MM.1S (cell line): ENCODE measurements around the gene CDH4.

Source experiments
- DNase-seq: peaks from one replicate; pipeline ENCODE4 v3.0.0-alpha.2; 2015
- H2AFZ ChIP-seq: fragments of 300-600 bp; sonication (generic); 2 replicates; pipeline ENCODE4 v1.6.0; 2016; ENCODE audit warnings: antibody characterized with exemption, low read length
- H3F3A ChIP-seq: fragments of 300-600 bp; sonication (generic); 2 replicates; pipeline ENCODE4 v1.6.1; 2016; ENCODE audit warnings: mild to moderate bottlenecking, antibody characterized with exemption, low read length, moderate library complexity, mixed read lengths; ENCODE audit not compliant: insufficient read depth
- H3K27ac ChIP-seq: fragments of 300-600 bp; sonication (generic); 2 replicates; pipeline ENCODE4 v1.5.1; 2016; ENCODE audit warnings: mild to moderate bottlenecking, low read length
- H3K27me3 ChIP-seq: fragments of 300-600 bp; sonication (generic); replicated peaks from 2 replicates; pipeline ENCODE4 v1.6.0; 2016; ENCODE audit warnings: low read length; ENCODE audit not compliant: insufficient read depth
- H3K36me3 ChIP-seq: fragments of 300-600 bp; sonication (generic); replicated peaks from 2 replicates; pipeline ENCODE4 v1.6.1; 2016; ENCODE audit warnings: mild to moderate bottlenecking, low read length, mixed read lengths; ENCODE audit not compliant: insufficient read depth
- H3K4me1 ChIP-seq: fragments of 300-600 bp; sonication (generic); 2 replicates; pipeline ENCODE4 v1.6.1; 2016; ENCODE audit warnings: low read length, mixed read lengths
- H3K4me2 ChIP-seq: fragments of 300-600 bp; sonication (generic); 2 replicates; pipeline ENCODE4 v1.6.0; 2016; ENCODE audit warnings: low read depth, low read length
- H3K4me3 ChIP-seq: fragments of 300-600 bp; sonication (generic); 2 replicates; pipeline ENCODE4 v1.5.1; 2016; ENCODE audit warnings: low read length, mixed read lengths
- H3K79me2 ChIP-seq: fragments of 300-600 bp; sonication (generic); 2 replicates; pipeline ENCODE4 v1.6.1; 2016; ENCODE audit warnings: mixed run types, low read length, mixed read lengths
- H3K9ac ChIP-seq: fragments of 300-600 bp; sonication (generic); 2 replicates; pipeline ENCODE4 v1.6.1; 2016; ENCODE audit warnings: low read length, mixed read lengths
- H3K9me2 ChIP-seq: fragments of 300-600 bp; sonication (generic); replicated peaks from 2 replicates; pipeline ENCODE4 v1.6.1; 2016; ENCODE audit warnings: mild to moderate bottlenecking, low read length, mixed read lengths; ENCODE audit not compliant: insufficient read depth
- H3K9me3 ChIP-seq: fragments of 300-600 bp; sonication (generic); replicated peaks from 2 replicates; pipeline ENCODE4 v1.6.1; 2016; ENCODE audit warnings: mild to moderate bottlenecking, low read length, mixed read lengths; ENCODE audit not compliant: insufficient read depth
- H4K20me1 ChIP-seq: fragments of 300-600 bp; sonication (generic); 2 replicates; pipeline ENCODE4 v1.6.1; 2016; ENCODE audit warnings: mild to moderate bottlenecking, low read length, moderate library complexity, mixed read lengths; ENCODE audit not compliant: insufficient read depth
- EZH2 ChIP-seq: fragments of 300-600 bp; sonication (generic); optimal IDR thresholded peaks from 2 replicates; pipeline ENCODE3; 2017; ENCODE audit warnings: low read depth, mild to moderate bottlenecking, antibody characterized with exemption, low read length, mixed read lengths
- EZH2phosphoT487 ChIP-seq: fragments of 300-600 bp; sonication (generic); IDR thresholded peaks from 2 replicates; pipeline ENCODE4 v1.6.1; 2018; ENCODE audit warnings: antibody characterized with exemption, low read length
- TF ChIP-seq, protein P1 (sequence below): fragments of 300-600 bp; sonication (generic); IDR thresholded peaks from 2 replicates; pipeline ENCODE4 v1.5.1; 2016; ENCODE audit warnings: antibody characterized with exemption, low read length, mixed read lengths

Gene CDH4

DNA sequence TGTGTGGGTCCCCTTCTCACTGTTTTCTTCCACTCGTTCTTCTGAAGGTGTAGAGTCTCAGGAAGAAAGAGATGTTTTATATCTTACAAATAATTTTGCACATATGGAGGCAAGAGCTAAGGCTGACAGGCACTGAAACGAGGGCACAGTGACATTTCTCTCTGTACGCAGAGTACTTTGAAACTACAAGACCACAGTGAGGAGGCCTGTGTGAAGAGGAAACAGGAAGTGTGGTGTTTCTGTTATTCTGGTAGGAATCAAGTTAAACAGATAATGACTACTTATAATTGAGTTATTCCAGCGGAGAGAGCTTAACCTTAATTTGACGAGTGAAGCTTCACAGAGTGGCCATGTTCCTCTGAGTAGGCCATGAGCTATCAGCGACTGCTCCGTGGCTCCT, 4.8 kb downstream of the CDH4 start:
- Histone ChIP-seq H3K9ac (no peak overlapping the region), H3K4me3 (no peak overlapping the region), H3K4me1 (no peaks in the 10 kb centered on the region), H2AFZ (no peak overlapping the region), H3K36me3 (no peaks in the 10 kb centered on the region), H3F3A (no peaks in the 10 kb centered on the region), H3K27me3 (peaks cover 47% of the 10 kb centered on the region), H3K4me2 (no peak overlapping the region), H3K27ac (no peak overlapping the region), H3K9me2 (no peaks in the 10 kb centered on the region), H3K9me3 (no peaks in the 10 kb centered on the region), H3K79me2 (no peaks in the 10 kb centered on the region), H4K20me1 (no peaks in the 10 kb centered on the region)
- TF ChIP-seq EZH2 (no peak), EZH2phosphoT487 (no peak)
- TF ChIP-seq, protein P1, sequence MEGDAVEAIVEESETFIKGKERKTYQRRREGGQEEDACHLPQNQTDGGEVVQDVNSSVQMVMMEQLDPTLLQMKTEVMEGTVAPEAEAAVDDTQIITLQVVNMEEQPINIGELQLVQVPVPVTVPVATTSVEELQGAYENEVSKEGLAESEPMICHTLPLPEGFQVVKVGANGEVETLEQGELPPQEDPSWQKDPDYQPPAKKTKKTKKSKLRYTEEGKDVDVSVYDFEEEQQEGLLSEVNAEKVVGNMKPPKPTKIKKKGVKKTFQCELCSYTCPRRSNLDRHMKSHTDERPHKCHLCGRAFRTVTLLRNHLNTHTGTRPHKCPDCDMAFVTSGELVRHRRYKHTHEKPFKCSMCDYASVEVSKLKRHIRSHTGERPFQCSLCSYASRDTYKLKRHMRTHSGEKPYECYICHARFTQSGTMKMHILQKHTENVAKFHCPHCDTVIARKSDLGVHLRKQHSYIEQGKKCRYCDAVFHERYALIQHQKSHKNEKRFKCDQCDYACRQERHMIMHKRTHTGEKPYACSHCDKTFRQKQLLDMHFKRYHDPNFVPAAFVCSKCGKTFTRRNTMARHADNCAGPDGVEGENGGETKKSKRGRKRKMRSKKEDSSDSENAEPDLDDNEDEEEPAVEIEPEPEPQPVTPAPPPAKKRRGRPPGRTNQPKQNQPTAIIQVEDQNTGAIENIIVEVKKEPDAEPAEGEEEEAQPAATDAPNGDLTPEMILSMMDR: no peak
- no peak for DNase-seq

DNA sequence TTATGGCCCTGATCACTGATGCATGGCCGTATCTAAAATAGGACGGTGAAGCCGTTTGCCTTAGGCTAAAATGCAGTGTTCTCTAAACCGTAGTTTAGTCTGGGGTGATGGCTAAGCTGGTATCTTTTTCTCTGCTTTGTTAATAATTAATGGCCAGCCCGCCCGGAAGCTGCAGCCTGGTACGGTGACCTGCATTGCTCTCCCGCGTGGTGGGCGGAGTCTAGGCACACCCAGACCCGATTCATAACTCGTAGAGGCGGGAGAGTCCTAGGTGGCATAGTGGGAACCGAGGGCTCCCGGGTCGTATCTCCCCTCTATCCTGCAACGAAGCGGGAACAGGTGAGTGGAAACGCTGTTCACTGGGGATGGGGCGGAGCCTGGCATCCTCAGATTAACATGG, 5.5 kb downstream of the CDH4 start:
- no peak for DNase-seq
- Histone ChIP-seq H3K27ac (no peak overlapping the region), H3F3A (no peaks in the 10 kb centered on the region), H3K79me2 (no peaks in the 10 kb centered on the region), H3K36me3 (no peaks in the 10 kb centered on the region), H3K4me1 (no peaks in the 10 kb centered on the region), H3K27me3 (peaks cover 55% of the 10 kb centered on the region), H3K9ac (no peak overlapping the region), H2AFZ (no peak overlapping the region), H3K9me3 (no peaks in the 10 kb centered on the region), H4K20me1 (no peaks in the 10 kb centered on the region), H3K4me2 (no peak overlapping the region), H3K4me3 (no peak overlapping the region), H3K9me2 (no peaks in the 10 kb centered on the region)
- TF ChIP-seq EZH2phosphoT487 (no peak), EZH2 (no peak)
- TF ChIP-seq, protein P1: no peak

DNA sequence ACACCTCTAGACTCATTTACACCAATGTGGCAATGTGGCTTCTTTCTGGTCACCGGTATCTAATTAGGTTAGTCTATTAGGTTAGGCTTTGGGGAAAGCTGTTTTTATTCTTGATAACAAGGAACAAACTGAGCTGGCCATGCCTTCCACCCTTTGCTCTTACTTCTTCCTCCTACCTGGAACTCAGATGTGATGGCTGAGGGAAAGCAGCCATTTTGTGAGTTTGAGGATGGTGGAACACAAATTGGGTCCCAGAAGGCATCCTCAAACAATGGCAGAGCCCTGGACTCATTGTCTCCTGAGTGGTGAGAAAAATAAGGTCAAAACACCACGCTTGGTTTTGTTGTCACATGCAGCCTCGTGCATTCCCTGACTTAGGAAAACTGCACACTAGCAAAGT, 7.7 kb downstream of the CDH4 start:
- Histone ChIP-seq H3F3A (no peaks in the 10 kb centered on the region), H2AFZ (no peak overlapping the region)

More for the DNA sequence above, 7.7 kb downstream of the CDH4 start:
- Histone ChIP-seq H3K9me3 (no peaks in the 10 kb centered on the region), H3K27me3 (peaks cover 53% of the 10 kb centered on the region), H3K79me2 (no peaks in the 10 kb centered on the region), H3K4me1 (no peaks in the 10 kb centered on the region), H3K4me2 (no peak overlapping the region), H4K20me1 (no peaks in the 10 kb centered on the region), H3K36me3 (no peaks in the 10 kb centered on the region), H3K27ac (no peak overlapping the region), H3K4me3 (no peak overlapping the region), H3K9ac (no peak overlapping the region), H3K9me2 (no peaks in the 10 kb centered on the region)
- DNase-seq: no peak
- TF ChIP-seq EZH2phosphoT487 (no peak), EZH2 (no peak)
- TF ChIP-seq, protein P1: no peak
